HL-60 (cell line): ENCODE results near the gene SUSD1.

Experiments used
- TF ChIP-seq, protein P1 (sequence below): IDR thresholded peaks from one replicate; pipeline ENCODE4 v1.5.1; 2011; ENCODE audit warnings: low read length, control low read depth, inconsistent platforms; ENCODE audit not compliant: insufficient read depth
- TF ChIP-seq, protein P2 (sequence below): IDR thresholded peaks from 2 replicates; pipeline ENCODE4 v1.6.1; 2012; ENCODE audit warnings: low read depth; ENCODE audit not compliant: insufficient replicate concordance

DNA sequence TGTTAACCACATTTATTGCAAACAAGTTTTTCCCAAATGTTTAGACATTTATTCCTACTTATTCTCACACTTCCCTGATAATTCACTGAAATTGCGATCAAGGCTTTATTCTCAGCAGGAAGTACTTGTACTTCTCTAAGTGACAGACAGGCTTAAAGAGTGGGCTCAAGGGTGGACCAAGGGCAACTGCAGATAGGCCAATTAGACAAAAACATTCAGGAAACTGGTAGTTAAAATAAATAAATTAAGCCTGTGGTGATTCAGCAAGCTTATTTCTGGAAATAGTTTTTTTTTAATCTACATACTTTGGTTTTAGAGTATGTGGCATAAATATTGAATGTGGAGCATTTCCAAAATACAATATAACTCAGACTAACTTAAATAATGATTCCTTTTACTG is 142.4 kb downstream of the SUSD1 start:
- TF ChIP-seq, protein P1, sequence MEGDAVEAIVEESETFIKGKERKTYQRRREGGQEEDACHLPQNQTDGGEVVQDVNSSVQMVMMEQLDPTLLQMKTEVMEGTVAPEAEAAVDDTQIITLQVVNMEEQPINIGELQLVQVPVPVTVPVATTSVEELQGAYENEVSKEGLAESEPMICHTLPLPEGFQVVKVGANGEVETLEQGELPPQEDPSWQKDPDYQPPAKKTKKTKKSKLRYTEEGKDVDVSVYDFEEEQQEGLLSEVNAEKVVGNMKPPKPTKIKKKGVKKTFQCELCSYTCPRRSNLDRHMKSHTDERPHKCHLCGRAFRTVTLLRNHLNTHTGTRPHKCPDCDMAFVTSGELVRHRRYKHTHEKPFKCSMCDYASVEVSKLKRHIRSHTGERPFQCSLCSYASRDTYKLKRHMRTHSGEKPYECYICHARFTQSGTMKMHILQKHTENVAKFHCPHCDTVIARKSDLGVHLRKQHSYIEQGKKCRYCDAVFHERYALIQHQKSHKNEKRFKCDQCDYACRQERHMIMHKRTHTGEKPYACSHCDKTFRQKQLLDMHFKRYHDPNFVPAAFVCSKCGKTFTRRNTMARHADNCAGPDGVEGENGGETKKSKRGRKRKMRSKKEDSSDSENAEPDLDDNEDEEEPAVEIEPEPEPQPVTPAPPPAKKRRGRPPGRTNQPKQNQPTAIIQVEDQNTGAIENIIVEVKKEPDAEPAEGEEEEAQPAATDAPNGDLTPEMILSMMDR, result no peak
- TF ChIP-seq, protein P2, sequence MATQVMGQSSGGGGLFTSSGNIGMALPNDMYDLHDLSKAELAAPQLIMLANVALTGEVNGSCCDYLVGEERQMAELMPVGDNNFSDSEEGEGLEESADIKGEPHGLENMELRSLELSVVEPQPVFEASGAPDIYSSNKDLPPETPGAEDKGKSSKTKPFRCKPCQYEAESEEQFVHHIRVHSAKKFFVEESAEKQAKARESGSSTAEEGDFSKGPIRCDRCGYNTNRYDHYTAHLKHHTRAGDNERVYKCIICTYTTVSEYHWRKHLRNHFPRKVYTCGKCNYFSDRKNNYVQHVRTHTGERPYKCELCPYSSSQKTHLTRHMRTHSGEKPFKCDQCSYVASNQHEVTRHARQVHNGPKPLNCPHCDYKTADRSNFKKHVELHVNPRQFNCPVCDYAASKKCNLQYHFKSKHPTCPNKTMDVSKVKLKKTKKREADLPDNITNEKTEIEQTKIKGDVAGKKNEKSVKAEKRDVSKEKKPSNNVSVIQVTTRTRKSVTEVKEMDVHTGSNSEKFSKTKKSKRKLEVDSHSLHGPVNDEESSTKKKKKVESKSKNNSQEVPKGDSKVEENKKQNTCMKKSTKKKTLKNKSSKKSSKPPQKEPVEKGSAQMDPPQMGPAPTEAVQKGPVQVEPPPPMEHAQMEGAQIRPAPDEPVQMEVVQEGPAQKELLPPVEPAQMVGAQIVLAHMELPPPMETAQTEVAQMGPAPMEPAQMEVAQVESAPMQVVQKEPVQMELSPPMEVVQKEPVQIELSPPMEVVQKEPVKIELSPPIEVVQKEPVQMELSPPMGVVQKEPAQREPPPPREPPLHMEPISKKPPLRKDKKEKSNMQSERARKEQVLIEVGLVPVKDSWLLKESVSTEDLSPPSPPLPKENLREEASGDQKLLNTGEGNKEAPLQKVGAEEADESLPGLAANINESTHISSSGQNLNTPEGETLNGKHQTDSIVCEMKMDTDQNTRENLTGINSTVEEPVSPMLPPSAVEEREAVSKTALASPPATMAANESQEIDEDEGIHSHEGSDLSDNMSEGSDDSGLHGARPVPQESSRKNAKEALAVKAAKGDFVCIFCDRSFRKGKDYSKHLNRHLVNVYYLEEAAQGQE, result no peak
